Endothelial cell of umbilical vein (primary cell): ENCODE results near the gene ARMC5. TPM values are rescaled to one million over a fixed set of nuclear protein-coding genes. Genes with fewer than 3 reads are reported as not detected.

ENCODE experiments used
- BruUV-seq: library from RNA; stranded (reverse); fragments of 400-500 nt; replicated peaks from 2 replicates; lab custom pipeline; 2021; lab: Mats Ljungman, UMichigan
- CTCF ChIA-PET: fragments of 300-600, 350-600 bp; sonication (Branson Sonifier 250); formaldehyde crosslinking; loops from one replicate; lab custom pipeline; 2021; ENCODE audit warnings: antibody characterized with exemption, inconsistent platforms; lab: Charles Lee
- POLR2A ChIA-PET: fragments of 300-600, 350-600 bp; sonication (Branson Sonifier 250); formaldehyde crosslinking; loops from one replicate; lab custom pipeline; 2021; ENCODE audit warnings: antibody characterized with exemption, inconsistent platforms; lab: Charles Lee
- DNase-seq: peaks from one replicate; pipeline ENCODE4 v3.0.0-alpha.2; 2011; ENCODE audit warnings: low read depth, low spot score
- FAIRE-seq: peaks from 2 replicates; lab custom pipeline; 2011; peaks lifted over from hg19 to GRCh38; lab: Jason Lieb, UNC
- H2AFZ ChIP-seq: 2 replicates; pipeline ENCODE4 v1.6.0; 2012; ENCODE audit warnings: low read depth, low read length, control low read depth, inconsistent platforms
- H3K27ac ChIP-seq: 2 replicates; pipeline ENCODE4 v1.5.1; 2011; ENCODE audit warnings: low read depth, mild to moderate bottlenecking, control low read depth, low read length, moderate library complexity; ENCODE audit not compliant: insufficient read depth
- H3K27me3 ChIP-seq, 2 experiments: 2 replicates each; pipeline versions ENCODE4 v1.6.0 to v1.6.1; 2011; ENCODE audit warnings: low read length in 2 of 2, mixed read lengths in 1 of 2; ENCODE audit not compliant: control insufficient read depth in 2 of 2, insufficient read depth in 2 of 2
- H3K36me3 ChIP-seq, 2 experiments: 2 replicates in 1 of 2; 3 replicates in 1 of 2; pipeline ENCODE4 v1.5.1; 2011; ENCODE audit warnings: low read length in 2 of 2, mild to moderate bottlenecking in 1 of 2, moderate library complexity in 1 of 2; ENCODE audit not compliant: control insufficient read depth in 2 of 2, insufficient read depth in 2 of 2; ENCODE audit errors: extremely low read depth in 1 of 2
- H3K4me1 ChIP-seq: 3 replicates; pipeline ENCODE4 v1.5.1; 2011; ENCODE audit warnings: mild to moderate bottlenecking, low read length; ENCODE audit not compliant: control insufficient read depth, insufficient read depth; ENCODE audit errors: extremely low read depth
- H3K4me2 ChIP-seq: 2 replicates; pipeline ENCODE4 v1.6.1; 2011; ENCODE audit warnings: low read length, control low read depth, mixed read lengths; ENCODE audit not compliant: insufficient read depth
- H3K4me3 ChIP-seq, 3 experiments: fragments of 200-600 bp in 1 of 3; sonication (generic), shearing (Covaris generic) in 1 of 3; replicated peaks in 1 of 3; 2 replicates each; pipeline ENCODE4 v1.5.1; 2011 to 2016; ENCODE audit warnings: control low read depth in 3 of 3, low read length in 3 of 3, mild to moderate bottlenecking in 2 of 3, inconsistent platforms in 1 of 3, low read depth in 1 of 3, moderate library complexity in 1 of 3; ENCODE audit not compliant: insufficient read depth in 1 of 3
- H3K79me2 ChIP-seq: 2 replicates; pipeline ENCODE4 v1.6.0; 2012; ENCODE audit warnings: low read length, inconsistent platforms; ENCODE audit not compliant: control insufficient read depth, insufficient read depth
- H3K9ac ChIP-seq: replicated peaks from 2 replicates; pipeline ENCODE3; 2011; ENCODE audit warnings: low read length, control low read depth; ENCODE audit not compliant: insufficient read depth; ENCODE audit errors: extremely low read depth
- H3K9me1 ChIP-seq: replicated peaks from 3 replicates; pipeline ENCODE4 v1.6.0; 2011; ENCODE audit warnings: mild to moderate bottlenecking, low read length; ENCODE audit not compliant: control insufficient read depth, insufficient read depth; ENCODE audit errors: extremely low read depth
- H3K9me3 ChIP-seq: replicated peaks from 2 replicates; pipeline ENCODE4 v1.5.1; 2012; ENCODE audit warnings: low read length, inconsistent platforms; ENCODE audit not compliant: control insufficient read depth, insufficient read depth
- H4K20me1 ChIP-seq: replicated peaks from 2 replicates; pipeline ENCODE3; 2011; ENCODE audit warnings: mild to moderate bottlenecking, low read length; ENCODE audit not compliant: control insufficient read depth, insufficient read depth; ENCODE audit errors: extremely low read depth
- CTCF ChIP-seq, 2 donors: IDR thresholded peaks; 1 replicate in 1 of 2; 2 replicates in 1 of 2; pipeline ENCODE4 v1.5.1; 2011; ENCODE audit warnings: low read length in 2 of 2, mild to moderate bottlenecking in 2 of 2, moderate library complexity in 2 of 2, control low read depth in 1 of 2, inconsistent platforms in 1 of 2, low read depth in 1 of 2; ENCODE audit not compliant: insufficient read depth in 1 of 2; ENCODE audit errors: extremely low read depth in 1 of 2
- EZH2 ChIP-seq: IDR thresholded peaks from 2 replicates; pipeline ENCODE4 v1.6.1; 2012; ENCODE audit warnings: borderline replicate concordance, low read depth, mild to moderate bottlenecking, moderate library complexity, low read length, inconsistent platforms; ENCODE audit not compliant: severe bottlenecking
- FOS ChIP-seq: IDR thresholded peaks from 2 replicates; pipeline ENCODE4 v1.6.1; 2011; ENCODE audit warnings: mild to moderate bottlenecking, low read length, moderate library complexity, borderline replicate concordance; ENCODE audit not compliant: insufficient read depth
- GATA2 ChIP-seq: IDR thresholded peaks from 2 replicates; pipeline ENCODE4 v1.7.0; 2011; ENCODE audit warnings: low read depth, mild to moderate bottlenecking, moderate library complexity, mixed read lengths, low read length; ENCODE audit not compliant: insufficient read length, insufficient read depth
- JUN ChIP-seq: IDR thresholded peaks from 2 replicates; pipeline ENCODE4 v1.6.1; 2011; ENCODE audit warnings: borderline replicate concordance, low read depth; ENCODE audit not compliant: insufficient read length, insufficient read depth
- MAX ChIP-seq: IDR thresholded peaks from 2 replicates; pipeline ENCODE4 v1.6.1; 2011; ENCODE audit not compliant: insufficient read depth, insufficient read length
- MYC ChIP-seq: IDR thresholded peaks from one replicate; pipeline ENCODE4 v1.6.1; 2011; ENCODE audit warnings: mild to moderate bottlenecking, low read depth, low read length
- POLR2A ChIP-seq: IDR thresholded peaks from 2 replicates; pipeline ENCODE4 v1.6.1; 2012; ENCODE audit warnings: low read depth, mild to moderate bottlenecking, control low read depth, low read length
- POLR2AphosphoS5 ChIP-seq: IDR thresholded peaks from 2 replicates; pipeline ENCODE4 v1.6.1; 2012; ENCODE audit warnings: low read depth, mild to moderate bottlenecking, control low read depth, low read length, moderate library complexity; ENCODE audit not compliant: insufficient read depth
- dilution Hi-C: fragments of 300-500 bp; cut with MboI; formaldehyde crosslinking; loops from one replicate; pipeline ENCODE4 v1.15.0; 2019; ENCODE audit warnings: low sequenced_read_pairs; ENCODE audit not compliant: extremely low pct_ligation_motif_present
- intact Hi-C: fragments of 100-400 bp; cut with micrococcal nuclease; formaldehyde crosslinking; loops from one replicate; pipeline ENCODE4 v1.10.0; 2022
- polyA plus RNA-seq, 4 experiments: library from polyadenylated mRNA; depleted of rRNA in 3 of 4; stranded (reverse) in 3 of 4; unstranded in 1 of 4; fragments of >200 nt; gene quantifications; 2 replicates each; pipeline versions ENCODE4 v1.2.1 to v1.2.3, GENCODE V29; 2011 to 2012; ENCODE audit warnings: missing spikeins in 1 of 4
- total RNA-seq: library from RNA; stranded (reverse); gene quantifications from 2 replicates; pipeline ENCODE4 v1.2.3, GENCODE V29; 2021

The ARMC5 gene
- total and polyA plus RNA-seq, 2 donors (not counting 3 experiments of a cell fraction or from before 2014, with no cell fraction given), result 17.3 to 18.8 TPM

GRCh38 chr16:31486045-31486444 lies 26.7 kb downstream of the ARMC5 start:
- ChIA-PET POLR2A (interaction anchor here (1.3 kb wide), 1 partner anchor 8 kb away, joined by 3 read pairs; no protein-coding TSS in a partner anchor), CTCF (no interaction called here)
- dilution Hi-C loops, result no loop called here
- no peak overlapping the region for H3K4me3 ChIP-seq
- DNase-seq, result no peak
- H3K27ac ChIP-seq, result no peak overlapping the region
- TF ChIP-seq POLR2A, result no peak
- no peak for TF ChIP-seq JUN
- no peak for TF ChIP-seq FOS
- TF ChIP-seq MAX, result no peak
- TF ChIP-seq MYC, result no peak
- TF ChIP-seq GATA2, result no peak
- TF ChIP-seq EZH2, result no peak
- no peak for TF ChIP-seq POLR2AphosphoS5
- TF ChIP-seq CTCF (IDR thresholded peaks at IDR 0.05; ENCODE audit: extremely low read depth in 1 of 2, insufficient read depth in 1 of 2, low read depth in 1 of 2, low read length in 2 of 2), result no peak
- BruUV-seq, result no TSS peak
- H3K9ac ChIP-seq, result no peak overlapping the region
- no peak overlapping the region for H3K4me2 ChIP-seq
- FAIRE-seq, result no peak
- no peaks in the 10 kb centered on the region for H4K20me1 ChIP-seq
- peaks cover 11% of the 10 kb centered on the region for H3K4me1 ChIP-seq
- peaks cover 3 to 24% of the 10 kb centered on the region in 2 experiments for H3K27me3 ChIP-seq
- no peaks in the 10 kb centered on the region for H3K36me3 ChIP-seq
- intact Hi-C loops, result no loop called here
- H3K9me1 ChIP-seq, result no peaks in the 10 kb centered on the region
- no peak overlapping the region for H2AFZ ChIP-seq
- no peaks in the 10 kb centered on the region for H3K79me2 ChIP-seq
- no peaks in the 10 kb centered on the region for H3K9me3 ChIP-seq
